Cerebellar cortex (tissue), 1 donor: ENCODE data around the gene FGB.
"Not testable (repeated sequence)": the region's sequence is repeated elsewhere in the genome, so short reads cannot be mapped to it uniquely, and the experiment has no call there.

Source experiments
- DNase-seq: peaks from one replicate; pipeline ENCODE4 v3.0.0-alpha.2; 2015; ENCODE audit warnings: low spot score

The FGB gene

GRCh38 chr4:154566639-154567204 lies 3.9 kb downstream of the FGB start:
- no peak for DNase-seq

GRCh38 chr4:154569028-154569427 lies 6.2 kb downstream of the FGB start:
- no peak for DNase-seq

GRCh38 chr4:154569584-154569983 lies 6.8 kb downstream of the FGB start:
- DNase-seq, result no peak

DNA sequence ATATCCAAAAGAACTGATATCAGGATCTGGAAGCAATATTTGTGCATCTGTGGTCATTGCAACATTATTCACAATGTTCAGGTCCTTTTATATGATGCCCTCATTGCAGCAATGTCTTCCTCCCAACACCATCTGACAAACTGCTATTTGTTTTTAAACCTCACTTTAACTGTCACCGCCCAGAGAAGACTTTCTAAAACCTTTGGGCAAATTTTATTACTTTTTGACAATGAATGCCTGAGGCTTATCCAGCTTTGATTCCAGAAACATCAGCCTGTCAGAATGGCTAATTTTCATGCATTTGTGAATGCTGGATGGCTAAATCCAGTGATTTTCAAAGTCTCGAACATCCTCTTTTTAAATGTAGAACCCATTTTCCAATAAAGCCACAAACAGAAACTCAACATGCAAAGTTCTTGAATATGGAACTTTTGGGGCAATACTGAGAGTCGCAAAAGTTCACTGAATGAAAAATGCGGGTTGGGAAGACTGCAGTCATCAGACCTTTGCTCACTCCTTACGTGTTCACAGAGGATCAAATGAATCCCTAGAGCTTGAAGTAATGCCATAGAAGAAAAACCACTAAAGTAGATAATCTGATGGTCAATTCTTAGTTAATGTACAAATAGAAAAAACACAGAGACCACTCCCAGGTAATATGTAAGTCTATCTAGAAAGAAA lies 10.5 kb downstream of the FGB start:
- DNase-seq, result no peak

DNA sequence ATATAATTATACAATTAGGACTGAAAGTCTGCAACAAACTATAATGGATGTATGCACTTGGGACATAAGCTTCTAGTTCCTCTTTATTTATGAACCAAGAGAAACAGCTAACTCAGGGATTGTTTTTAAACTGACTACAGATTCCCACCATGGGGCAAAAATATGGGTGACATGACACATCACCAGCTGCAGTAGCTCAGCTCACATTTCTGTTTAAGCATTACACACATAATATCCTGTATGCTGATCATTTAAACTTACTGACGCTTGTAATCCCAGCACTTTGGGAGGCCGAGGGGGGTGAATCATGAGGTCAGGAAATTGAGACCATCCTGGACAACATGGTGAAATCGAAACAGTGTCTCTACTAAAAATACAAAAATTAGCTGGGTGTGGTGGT lies 11.5 kb downstream of the FGB start:
- no peak for DNase-seq

DNA sequence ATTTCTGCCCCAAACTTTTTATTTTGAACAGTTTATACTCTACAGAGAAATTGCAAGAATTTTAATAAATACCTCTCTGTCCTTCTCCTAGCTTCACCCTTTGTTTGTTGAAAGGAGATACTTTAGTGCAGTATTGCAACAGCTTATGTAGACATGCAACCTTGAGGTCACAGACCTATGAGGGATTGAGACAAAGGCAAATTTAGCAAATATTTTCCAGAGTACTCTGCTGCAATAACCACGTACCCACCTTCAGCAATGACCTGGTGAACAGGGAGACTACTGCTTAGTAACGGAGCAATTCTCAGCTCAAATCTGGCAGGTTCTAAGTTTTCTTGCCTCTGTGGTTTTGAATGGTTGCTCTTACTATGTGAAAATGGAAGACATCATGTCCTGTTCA lies 14.5 kb downstream of the FGB start:
- no peak for DNase-seq

DNA sequence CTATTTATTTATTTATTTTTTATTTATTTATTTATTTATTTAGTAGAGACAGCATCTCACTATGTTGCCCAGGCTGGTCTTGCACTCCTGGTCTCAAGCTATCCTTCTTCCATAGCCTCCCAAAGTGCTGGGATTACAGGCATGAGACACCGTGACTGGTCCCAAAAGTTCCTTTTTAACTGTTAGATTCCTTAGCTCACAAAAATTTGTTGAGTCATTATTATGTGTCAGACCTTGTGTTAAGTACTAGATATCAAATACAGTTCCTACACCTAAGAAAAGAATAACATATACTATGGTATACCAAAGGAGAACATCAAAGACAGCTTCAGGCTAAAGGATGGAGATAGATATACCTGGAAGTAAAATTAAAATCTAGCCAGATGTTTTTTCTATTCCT lies 16.1 kb downstream of the FGB start:
- DNase-seq, result no peak

DNA sequence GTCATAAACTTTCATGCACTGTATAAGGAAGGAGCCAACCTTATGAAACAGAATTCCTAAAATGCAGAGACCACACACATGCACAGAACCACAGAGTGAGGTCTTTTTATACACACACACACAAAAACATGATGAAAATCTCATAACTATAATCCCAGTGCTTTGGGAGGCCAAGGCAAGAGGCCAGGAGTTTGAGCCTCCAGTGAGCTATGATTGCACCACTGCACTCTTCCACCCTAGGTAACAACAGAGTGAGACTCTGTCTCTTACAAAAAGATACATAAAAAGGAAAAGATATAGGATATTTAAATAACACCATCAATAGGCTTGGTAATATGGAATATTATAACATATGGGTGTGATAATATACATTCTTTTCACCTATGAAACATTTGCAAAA lies 17.1 kb downstream of the FGB start:
- no peak for DNase-seq

DNA sequence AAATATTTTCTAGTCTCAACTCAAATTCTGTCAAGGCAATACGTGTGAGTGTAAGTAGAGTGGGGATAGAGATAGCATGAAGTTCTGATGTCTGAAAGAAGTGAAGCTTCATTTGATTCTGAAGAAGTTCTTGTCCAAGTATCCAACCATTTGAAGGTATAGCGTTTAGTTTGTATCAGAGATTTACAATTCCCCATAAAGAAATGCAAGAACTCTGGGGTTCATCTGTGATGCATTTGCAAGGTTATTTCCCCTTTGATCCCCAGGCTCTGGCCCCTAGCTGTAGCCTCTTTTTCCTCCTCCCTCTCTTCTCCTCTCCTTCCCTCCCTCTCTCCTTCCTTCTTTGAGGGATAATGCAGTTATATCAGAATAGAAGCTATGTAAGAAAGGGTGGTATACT lies 19.9 kb downstream of the FGB start:
- no peak for DNase-seq

DNA sequence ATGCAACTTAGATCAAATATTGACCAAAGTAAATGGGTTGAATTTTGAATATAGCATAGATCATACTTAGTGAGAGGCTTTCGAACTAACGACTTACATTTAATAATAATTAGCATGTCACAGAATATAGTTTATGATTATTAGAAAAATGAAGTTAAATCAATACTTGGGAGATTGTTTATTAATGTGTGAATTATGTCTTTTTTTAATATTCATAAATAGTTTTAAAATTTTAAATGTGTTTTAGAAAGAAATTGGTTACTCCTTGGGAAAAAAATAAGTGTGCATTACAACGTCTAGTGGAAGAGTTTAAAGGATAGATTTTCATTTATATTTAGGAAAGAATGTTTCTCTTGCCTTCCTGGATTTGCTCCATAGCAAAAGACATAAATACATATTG lies 20.4 kb downstream of the FGB start:
- no peak for DNase-seq

GRCh38 chr4:154583677-154584076 lies 20.9 kb downstream of the FGB start:
- no peak for DNase-seq

DNA sequence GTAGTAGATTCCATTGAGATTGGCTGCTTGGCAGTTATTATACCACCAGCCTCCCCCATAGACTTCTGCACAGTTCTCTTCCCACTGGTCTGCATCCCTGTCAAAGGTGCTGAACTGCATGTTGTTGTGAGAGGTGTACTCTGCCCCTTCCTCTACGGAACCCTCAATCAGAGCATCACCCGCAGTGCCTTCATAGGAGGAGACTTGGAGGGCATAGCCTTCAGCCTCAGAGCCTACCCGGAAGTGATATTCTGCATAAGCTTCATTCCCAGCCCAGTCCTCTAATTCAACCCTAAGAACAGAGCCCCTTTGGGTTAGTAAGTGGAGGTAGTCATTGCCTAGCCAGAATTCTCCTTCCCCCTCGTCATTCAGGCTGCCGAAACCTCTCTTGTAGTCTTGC lies 21.4 kb downstream of the FGB start:
- no peak for DNase-seq

GRCh38 chr4:154585369-154586018 lies 22.7 kb downstream of the FGB start:
- no peak for DNase-seq

DNA sequence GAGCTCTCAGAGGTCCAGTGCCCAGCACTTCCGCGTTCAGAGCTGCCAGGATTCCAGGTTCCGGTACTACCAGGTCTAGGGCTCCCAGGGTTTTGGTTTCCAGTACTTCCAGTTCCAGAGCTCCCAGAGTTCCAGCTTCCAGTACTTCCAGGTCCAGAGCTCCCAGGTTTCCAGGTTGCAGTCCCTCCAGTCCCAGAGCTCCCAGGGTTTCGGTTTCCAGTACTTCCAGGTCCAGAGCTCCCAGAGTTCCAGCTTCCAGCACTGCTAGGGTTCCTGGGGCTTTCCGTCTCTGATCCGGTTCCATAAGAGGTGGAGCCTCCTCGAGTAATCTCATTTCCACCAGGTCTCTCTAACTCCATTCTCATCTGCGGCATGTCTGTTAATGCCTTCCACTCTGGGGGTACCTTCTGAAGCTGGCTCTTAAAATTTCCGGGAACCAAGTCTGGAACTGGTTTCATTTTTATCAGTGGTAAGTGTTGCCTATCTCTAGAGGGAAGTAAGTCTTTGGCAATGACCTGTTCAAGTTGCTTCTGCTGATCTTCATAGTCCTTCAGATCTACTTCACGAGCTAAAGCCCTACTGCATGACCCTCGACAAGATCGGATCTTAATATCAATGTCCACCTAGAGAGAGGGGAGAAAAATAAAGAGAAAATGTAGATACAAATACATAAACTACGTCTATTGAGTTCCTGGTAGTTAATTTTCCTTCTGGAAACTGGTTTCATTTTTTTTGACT lies 23.7 kb downstream of the FGB start:
- DNase-seq, result no peak

GRCh38 chr4:154588198-154588597 lies 25.4 kb downstream of the FGB start:
- DNase-seq, result no peak

DNA sequence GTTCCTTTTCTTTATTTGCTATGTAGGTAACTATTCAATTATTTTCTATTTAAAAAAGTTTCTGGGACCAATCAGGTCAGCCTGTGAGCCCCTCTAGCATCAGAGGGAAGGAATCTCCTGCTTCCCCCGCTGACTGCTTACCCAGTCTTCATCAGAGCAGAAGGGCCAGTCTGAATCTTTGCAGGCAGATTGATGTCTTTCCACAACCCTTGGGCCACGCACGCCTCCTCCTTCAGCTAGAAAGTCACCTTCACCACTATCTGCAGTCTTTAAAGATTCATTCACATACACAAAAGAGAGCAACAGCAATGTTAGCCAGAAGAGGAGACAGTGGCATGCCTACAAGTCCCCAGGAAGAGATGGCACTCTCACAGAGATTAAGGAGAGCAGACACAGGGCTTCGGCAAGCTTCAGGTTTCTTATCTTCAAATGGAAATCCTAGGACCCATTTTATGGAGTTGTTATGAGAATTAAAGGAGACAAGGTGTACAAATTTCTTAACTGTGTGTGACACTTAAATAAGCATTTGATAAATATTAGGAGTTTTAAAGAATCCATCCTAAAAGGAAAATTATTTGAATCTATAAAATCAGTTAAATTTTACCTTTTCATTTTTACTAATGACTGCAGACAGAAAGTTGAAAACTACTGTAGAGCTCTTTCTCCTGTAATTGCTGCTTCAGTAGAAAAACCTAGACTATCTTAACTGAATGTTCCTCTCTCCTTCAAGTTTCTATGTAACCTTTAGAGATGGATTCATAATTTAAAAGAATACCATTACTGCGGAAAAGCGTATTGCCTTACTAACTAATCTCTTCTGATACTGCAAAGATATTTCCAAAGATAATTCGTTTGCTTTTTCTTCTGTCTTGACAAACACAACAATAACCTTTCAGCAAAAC lies 26.7 kb downstream of the FGB start:
- DNase-seq, result no peak

DNA sequence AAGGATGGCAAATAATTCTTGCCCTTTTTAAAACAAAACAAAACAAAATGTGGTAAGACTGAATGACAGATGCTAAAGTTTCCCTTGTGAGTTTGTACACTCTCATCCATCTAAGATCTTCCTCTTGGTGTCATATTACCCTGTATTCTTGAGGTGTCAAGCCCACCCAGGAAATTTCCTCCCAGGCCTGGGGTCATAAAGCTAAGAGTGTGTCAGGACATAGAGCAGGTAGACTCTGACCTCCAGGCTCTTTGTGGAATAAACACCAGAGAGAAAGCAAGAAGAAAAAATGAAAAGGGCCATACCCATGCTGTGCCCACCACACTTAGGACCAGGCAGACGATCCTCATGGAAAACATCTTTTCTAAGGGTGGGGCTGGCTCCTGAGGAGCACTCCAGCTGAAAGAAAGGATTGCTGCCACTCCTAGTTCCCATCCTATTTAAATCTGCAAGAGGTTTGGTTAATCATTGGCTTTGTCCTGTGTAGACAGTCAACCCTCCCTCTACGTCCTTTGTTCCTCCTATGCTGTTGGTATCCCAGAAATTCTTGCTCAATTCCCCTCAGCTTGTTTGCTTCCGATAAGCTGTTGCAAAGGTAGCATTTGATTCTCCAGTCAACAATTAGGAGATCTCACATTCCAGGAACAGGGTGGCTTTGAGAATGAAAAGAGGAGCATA lies 27.7 kb downstream of the FGB start, which contains the start of gene FGA:
FGA (minus strand) TSS at position 414 of the 678 bp plus-strand sequence; CDS start at position 359, 55 bp downstream.
- DNase-seq, result no peak

DNA sequence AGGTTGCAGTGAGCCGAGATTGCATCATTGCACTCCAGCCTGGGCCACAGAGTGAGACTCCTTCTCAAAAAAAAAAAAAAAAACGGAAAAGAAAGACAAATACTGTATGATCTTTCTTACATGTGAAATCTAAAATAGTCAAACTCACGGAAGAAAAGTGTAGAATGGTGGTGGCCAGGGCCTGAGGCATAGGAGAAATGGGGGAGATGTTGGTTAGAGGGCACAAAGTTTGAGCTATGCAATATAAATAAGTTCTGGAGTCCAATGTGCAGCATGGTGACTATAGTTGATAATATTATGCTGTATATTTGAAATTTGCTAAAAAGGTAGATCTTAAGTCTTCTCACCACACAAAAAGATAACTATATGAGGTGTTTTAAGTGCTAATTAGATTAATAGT lies 29.1 kb downstream of the FGB start:
- DNase-seq, result no peak

DNA sequence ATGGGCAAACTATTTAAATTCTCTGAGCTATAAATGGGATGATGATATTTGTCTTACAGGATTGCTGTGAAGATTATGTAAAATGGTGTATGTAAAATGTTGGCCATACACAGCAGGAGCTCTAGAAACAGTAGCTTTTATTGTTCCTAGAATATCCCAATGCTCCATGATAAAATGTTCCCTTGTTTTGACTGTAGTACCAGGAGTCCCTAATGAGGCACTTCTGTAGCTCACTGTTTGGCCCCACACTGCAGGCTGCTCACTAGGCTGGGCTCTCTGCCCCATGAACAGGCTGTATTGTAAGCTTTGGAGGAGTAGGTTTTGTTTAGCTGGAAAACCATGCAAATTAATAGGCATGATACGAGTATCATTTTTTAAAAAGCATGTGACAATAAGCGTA lies 31.1 kb downstream of the FGB start:
- DNase-seq, result no peak

DNA sequence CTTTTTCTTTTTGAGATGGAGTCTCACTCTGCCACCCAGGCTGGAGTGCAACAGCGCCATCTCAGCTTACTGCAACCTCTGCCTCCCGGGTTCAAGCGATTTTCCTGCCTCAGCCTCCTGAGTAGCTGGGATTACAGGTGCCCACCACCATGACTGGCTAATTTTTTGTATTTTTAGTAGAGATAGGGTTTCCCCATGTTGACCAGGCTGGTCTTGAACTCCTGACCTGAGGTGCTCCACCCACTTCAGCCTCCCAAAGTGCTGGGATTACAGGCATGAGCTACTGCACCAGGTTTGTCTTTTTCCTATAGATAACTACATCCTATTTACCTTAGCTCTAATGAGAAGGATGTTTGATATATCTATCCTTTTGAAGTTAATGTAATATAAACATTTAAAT lies 31.5 kb downstream of the FGB start:
- DNase-seq, result not testable (repeated sequence)

DNA sequence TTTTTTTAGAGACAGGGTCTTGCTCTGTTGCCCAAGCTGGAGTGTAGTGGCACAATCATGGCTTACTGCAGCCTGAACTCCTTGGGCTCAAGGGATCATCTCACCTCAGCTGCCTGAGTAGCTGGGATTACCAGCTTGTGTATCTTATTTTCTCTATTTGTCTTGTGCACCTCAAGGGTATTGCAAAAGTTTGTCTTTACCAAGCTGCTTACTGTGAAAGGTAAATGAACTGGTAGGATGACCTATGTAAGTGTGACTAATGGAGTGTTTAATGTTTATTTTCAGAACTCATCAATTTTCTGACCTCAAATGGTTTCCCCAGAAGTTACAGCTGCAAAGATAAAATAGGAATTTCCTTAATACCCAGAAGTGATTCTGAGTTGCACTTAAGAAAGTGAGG lies 33.0 kb downstream of the FGB start:
- DNase-seq, result no peak
